SJSA1 (cell line): ENCODE measurements around the gene PRR23E. TPM values are rescaled to one million over a fixed set of nuclear protein-coding genes. Genes with fewer than 3 reads are reported as not detected.

Source experiments
- DNase-seq, 2 experiments: peaks; one replicate each; pipeline ENCODE4 v3.0.0-alpha.2; 2015 to 2020; ENCODE audit warnings: low spot score in 2 of 2, low read depth in 1 of 2
- H3K27ac ChIP-seq: fragments of 250-450 bp; sonication (Bioruptor Pico); 2 replicates; pipeline ENCODE4 v1.5.1; 2020; ENCODE audit warnings: mild to moderate bottlenecking, moderate library complexity
- H3K27me3 ChIP-seq: fragments of 250-450 bp; sonication (Bioruptor Pico); replicated peaks from 2 replicates; pipeline ENCODE4 v1.5.1; 2020; ENCODE audit warnings: mild to moderate bottlenecking, moderate library complexity
- H3K36me3 ChIP-seq: fragments of 250-450 bp; sonication (Bioruptor Pico); 2 replicates; pipeline ENCODE4 v1.5.1; 2020; ENCODE audit warnings: mild to moderate bottlenecking
- H3K4me1 ChIP-seq: fragments of 250-450 bp; sonication (Bioruptor Pico); replicated peaks from 2 replicates; pipeline ENCODE4 v1.6.1; 2021; ENCODE audit warnings: mild to moderate bottlenecking
- H3K4me3 ChIP-seq: fragments of 250-450 bp; sonication (Bioruptor Pico); 2 replicates; pipeline ENCODE4 v1.5.1; 2020; ENCODE audit warnings: mild to moderate bottlenecking
- H3K9me3 ChIP-seq: fragments of 250-450 bp; sonication (Bioruptor Pico); replicated peaks from 2 replicates; pipeline ENCODE4 v1.5.1; 2020; ENCODE audit warnings: mild to moderate bottlenecking
- total RNA-seq: library from RNA; depleted of rRNA; stranded (reverse); fragments of >200 nt; shearing (Covaris generic); gene quantifications from 2 replicates; pipeline ENCODE4 v1.2.3, GENCODE V29; 2014

Gene PRR23E
- total RNA-seq, 1 experiment from 2014 or later, result not detected

GRCh38 chr3:127212231-127212630 lies 19.3 kb downstream of the PRR23E start:
- H3K27me3 ChIP-seq, result peaks cover 5% of the 10 kb centered on the region; the same call in 1 of the 2 replicates
- no peaks in the 10 kb centered on the region for H3K9me3 ChIP-seq
- H3K4me3 ChIP-seq, result no peak overlapping the region
- peak in 1 of 2 experiments; percentile 13 for DNase-seq
- H3K4me1 ChIP-seq, result no peaks in the 10 kb centered on the region
- H3K36me3 ChIP-seq, result no peaks in the 10 kb centered on the region
- H3K27ac ChIP-seq, result no peak overlapping the region

GRCh38 chr3:127212711-127213110 lies 19.8 kb downstream of the PRR23E start:
- DNase-seq, result peak in 1 of 2 experiments; percentile 8
- Histone ChIP-seq H3K4me1 (no peaks in the 10 kb centered on the region), H3K36me3 (no peaks in the 10 kb centered on the region), H3K27me3 (peaks cover 8% of the 10 kb centered on the region), H3K4me3 (no peak overlapping the region), H3K27ac (no peak overlapping the region), H3K9me3 (no peaks in the 10 kb centered on the region)

GRCh38 chr3:127213381-127213918 lies 20.5 kb downstream of the PRR23E start:
- H3K36me3 ChIP-seq, result no peaks in the 10 kb centered on the region
- DNase-seq, result peak in 1 of 2 experiments; percentile 16
- no peak overlapping the region for H3K27ac ChIP-seq
- H3K4me1 ChIP-seq, result no peaks in the 10 kb centered on the region
- no peaks in the 10 kb centered on the region for H3K9me3 ChIP-seq
- H3K4me3 ChIP-seq, result no peak overlapping the region
- H3K27me3 ChIP-seq, result peaks cover 14% of the 10 kb centered on the region

GRCh38 chr3:127214975-127215374 lies 22.0 kb downstream of the PRR23E start:
- DNase-seq, result peak in 1 of 2 experiments; percentile 9
- no peaks in the 10 kb centered on the region for H3K9me3 ChIP-seq
- H3K36me3 ChIP-seq, result no peaks in the 10 kb centered on the region
- no peak overlapping the region for H3K27ac ChIP-seq
- no peak overlapping the region for H3K4me3 ChIP-seq
- H3K4me1 ChIP-seq, result no peaks in the 10 kb centered on the region
- H3K27me3 ChIP-seq, result peaks cover 23% of the 10 kb centered on the region

- DNase-seq, result peak in 1 of 2 experiments; percentile 28
- Histone ChIP-seq H3K36me3 (no peaks in the 10 kb centered on the region), H3K27me3 (peaks cover 23% of the 10 kb centered on the region), H3K27ac (no peak overlapping the region), H3K9me3 (no peaks in the 10 kb centered on the region), H3K4me1 (no peaks in the 10 kb centered on the region), H3K4me3 (no peak overlapping the region)
These were observed 22.9 kb downstream of the PRR23E start for GRCh38 chr3:127215714-127216414.

GRCh38 chr3:127216415-127217261 lies 23.7 kb downstream of the PRR23E start:
- Histone ChIP-seq H3K9me3 (no peaks in the 10 kb centered on the region), H3K4me1 (no peaks in the 10 kb centered on the region), H3K4me3 (no peak overlapping the region), H3K36me3 (no peaks in the 10 kb centered on the region), H3K27ac (no peak overlapping the region), H3K27me3 (peaks cover 23% of the 10 kb centered on the region)
- DNase-seq, result peak in 1 of 2 experiments; percentile 13

- no peak for DNase-seq
- H3K27me3 ChIP-seq, result peaks cover 23% of the 10 kb centered on the region
- H3K9me3 ChIP-seq, result no peaks in the 10 kb centered on the region
- no peaks in the 10 kb centered on the region for H3K36me3 ChIP-seq
- H3K4me3 ChIP-seq, result no peak overlapping the region
- H3K4me1 ChIP-seq, result no peaks in the 10 kb centered on the region
- no peak overlapping the region for H3K27ac ChIP-seq
These were observed 24.9 kb downstream of the PRR23E start for GRCh38 chr3:127217596-127218453.

DNA sequence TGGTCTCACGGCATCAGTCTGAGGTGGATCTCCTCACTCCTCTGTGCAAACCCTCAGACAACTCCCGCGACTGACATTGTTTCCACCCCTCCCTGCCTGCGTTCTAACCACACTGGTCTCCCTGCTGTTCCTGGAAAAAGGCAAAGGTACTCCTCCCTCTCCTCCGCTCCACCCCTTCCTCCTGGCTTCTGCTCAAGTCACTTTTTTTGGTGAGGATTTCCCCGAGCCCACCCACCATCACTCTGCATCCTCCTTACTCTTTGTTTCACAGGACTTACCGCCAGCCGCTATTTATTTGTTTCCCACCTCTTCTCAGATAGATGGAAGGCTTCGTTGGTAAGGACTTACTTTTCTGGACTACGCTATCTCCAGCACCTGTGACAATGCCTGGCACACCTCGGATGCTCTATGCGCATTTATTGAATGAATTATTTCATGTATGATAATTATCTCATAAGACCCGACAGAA lies 25.6 kb downstream of the PRR23E start:
- Histone ChIP-seq H3K4me1 (no peaks in the 10 kb centered on the region), H3K9me3 (no peaks in the 10 kb centered on the region), H3K27me3 (peaks cover 23% of the 10 kb centered on the region), H3K36me3 (no peaks in the 10 kb centered on the region), H3K4me3 (no peak overlapping the region), H3K27ac (no peak overlapping the region)
- DNase-seq, result no peak

DNA sequence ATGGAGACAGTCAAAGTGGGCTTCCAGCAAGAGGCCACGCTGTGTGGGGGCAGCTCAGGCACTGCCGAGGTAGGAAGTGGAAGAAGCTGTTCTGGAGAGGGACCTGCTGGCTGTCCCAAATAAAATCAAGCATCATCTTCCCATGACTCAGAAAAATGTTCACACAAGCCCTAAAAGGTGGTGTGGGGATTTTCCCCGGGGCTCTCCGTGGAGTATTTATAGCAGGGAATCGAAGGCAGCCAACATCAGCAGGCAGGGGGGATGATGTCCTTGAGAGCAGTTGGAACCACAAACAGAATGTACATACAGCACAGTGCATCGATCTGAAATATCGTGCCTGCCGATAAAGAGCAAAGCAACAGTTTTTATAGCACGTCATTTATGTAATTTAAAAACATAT lies 27.6 kb downstream of the PRR23E start:
- H3K27ac ChIP-seq, result no peak overlapping the region
- H3K4me3 ChIP-seq, result no peak overlapping the region
- peaks cover 17% of the 10 kb centered on the region for H3K27me3 ChIP-seq
- H3K36me3 ChIP-seq, result no peaks in the 10 kb centered on the region
- H3K9me3 ChIP-seq, result no peaks in the 10 kb centered on the region
- DNase-seq, result no peak
- H3K4me1 ChIP-seq, result no peaks in the 10 kb centered on the region

GRCh38 chr3:127221037-127221436 lies 28.1 kb downstream of the PRR23E start:
- Histone ChIP-seq H3K27ac (no peak overlapping the region), H3K36me3 (no peaks in the 10 kb centered on the region), H3K27me3 (peaks cover 17% of the 10 kb centered on the region), H3K4me1 (no peaks in the 10 kb centered on the region), H3K4me3 (no peak overlapping the region), H3K9me3 (no peaks in the 10 kb centered on the region)
- no peak for DNase-seq

GRCh38 chr3:127221446-127222035 lies 28.6 kb downstream of the PRR23E start:
- H3K27ac ChIP-seq, result no peak overlapping the region
- no peak for DNase-seq
- no peak overlapping the region for H3K4me3 ChIP-seq
- H3K27me3 ChIP-seq, result peaks cover 17% of the 10 kb centered on the region
- no peaks in the 10 kb centered on the region for H3K36me3 ChIP-seq
- no peaks in the 10 kb centered on the region for H3K4me1 ChIP-seq
- no peaks in the 10 kb centered on the region for H3K9me3 ChIP-seq

DNA sequence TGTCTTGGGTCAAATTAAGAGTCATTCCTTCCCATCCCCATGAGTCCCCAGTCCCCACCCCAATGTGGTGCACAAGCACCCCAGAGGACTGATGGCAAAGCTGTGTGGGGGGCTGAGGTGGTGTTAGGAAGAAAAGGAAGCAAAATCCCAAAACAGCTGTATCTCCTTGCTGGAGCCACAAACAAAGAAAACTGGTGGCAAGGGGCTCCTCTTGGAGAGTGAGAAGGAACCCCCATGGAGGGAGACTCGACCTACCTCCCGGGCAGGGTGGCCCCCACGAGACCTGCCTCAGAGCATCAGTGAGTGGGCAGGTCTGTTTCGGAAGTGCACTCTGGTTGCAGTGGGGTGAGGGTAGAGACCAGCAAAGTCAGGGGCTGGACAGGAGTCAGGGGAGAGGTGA lies 29.2 kb downstream of the PRR23E start:
- Histone ChIP-seq H3K27me3 (peaks cover 17% of the 10 kb centered on the region), H3K27ac (no peak overlapping the region), H3K9me3 (no peaks in the 10 kb centered on the region), H3K4me1 (no peaks in the 10 kb centered on the region), H3K4me3 (no peak overlapping the region), H3K36me3 (no peaks in the 10 kb centered on the region)
- no peak for DNase-seq

DNA sequence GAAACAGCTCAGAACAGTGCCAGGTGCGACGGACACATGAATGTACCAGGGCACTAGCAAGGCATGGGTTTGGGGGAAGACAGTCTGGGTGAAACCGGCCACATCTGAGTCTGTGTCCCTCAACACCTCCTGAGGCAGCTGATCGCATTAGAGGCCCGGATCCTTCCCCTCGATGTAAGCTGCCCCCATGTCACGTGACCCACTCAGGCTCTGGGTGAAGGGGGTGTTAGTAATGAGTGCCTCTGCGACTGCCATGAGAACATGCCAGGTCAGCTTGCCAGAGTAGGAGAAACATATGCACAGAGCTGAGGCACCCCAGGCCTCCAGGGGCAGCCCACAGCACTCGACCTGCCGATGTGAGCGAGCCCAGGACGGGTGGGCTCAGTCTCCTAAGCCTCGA lies 29.7 kb downstream of the PRR23E start:
- Histone ChIP-seq H3K9me3 (no peaks in the 10 kb centered on the region), H3K27ac (no peak overlapping the region), H3K4me3 (no peak overlapping the region), H3K27me3 (peaks cover 15% of the 10 kb centered on the region), H3K36me3 (no peaks in the 10 kb centered on the region), H3K4me1 (no peaks in the 10 kb centered on the region)
- no peak for DNase-seq
